Loucy (cell line): ENCODE results near the gene DOCK9.

Experiments
- H2AFZ ChIP-seq: fragments of 200-600 bp; sonication (generic); 2 replicates; pipeline ENCODE4 v1.6.0; 2016; ENCODE audit warnings: antibody characterized with exemption, mild to moderate bottlenecking, low read length, moderate library complexity
- H3F3A ChIP-seq: fragments of 200-600 bp; 2 replicates; pipeline ENCODE4 v1.6.0; 2016; ENCODE audit warnings: antibody characterized with exemption, low read depth, mild to moderate bottlenecking
- H3K27me3 ChIP-seq: fragments of 200-600 bp; sonication (generic); 2 replicates; pipeline ENCODE4 v1.6.1; 2014; ENCODE audit warnings: low read length, mild to moderate bottlenecking; ENCODE audit not compliant: insufficient read depth, poor library complexity, severe bottlenecking
- H3K36me3 ChIP-seq: fragments of 200-600 bp; sonication (generic); 2 replicates; pipeline ENCODE4 v1.6.1; 2016; ENCODE audit warnings: low read length; ENCODE audit not compliant: insufficient read depth
- H3K4me1 ChIP-seq: fragments of 200-600 bp; sonication (generic); 2 replicates; pipeline ENCODE4 v1.5.1; 2014; ENCODE audit warnings: low read length, mild to moderate bottlenecking; ENCODE audit not compliant: insufficient read depth, poor library complexity, severe bottlenecking
- H3K4me2 ChIP-seq: fragments of 200-600 bp; sonication (generic); 2 replicates; pipeline ENCODE4 v1.6.0; 2014; ENCODE audit warnings: antibody characterized with exemption, low read length, low read depth, mild to moderate bottlenecking; ENCODE audit not compliant: poor library complexity, severe bottlenecking
- H3K4me3 ChIP-seq: fragments of 200-600 bp; sonication (generic); 2 replicates; pipeline ENCODE4 v1.5.1; 2014; ENCODE audit warnings: low read length, mild to moderate bottlenecking, mixed read lengths; ENCODE audit not compliant: poor library complexity, severe bottlenecking
- H3K79me2 ChIP-seq: fragments of 200-600 bp; sonication (generic); 2 replicates; pipeline ENCODE4 v1.6.1; 2014; ENCODE audit warnings: low read length; ENCODE audit not compliant: insufficient read depth
- H3K9ac ChIP-seq: fragments of 200-600 bp; sonication (generic); 2 replicates; pipeline ENCODE4 v1.6.0; 2014; ENCODE audit warnings: mild to moderate bottlenecking, low read depth, low read length, moderate library complexity; ENCODE audit not compliant: poor library complexity, severe bottlenecking
- H3K9me2 ChIP-seq: fragments of 200-600 bp; sonication (generic); replicated peaks from 2 replicates; pipeline ENCODE4 v1.6.1; 2016; ENCODE audit warnings: low read depth, low read length, mixed read lengths
- H3K9me3 ChIP-seq: fragments of 200-600 bp; sonication (generic); 2 replicates; pipeline ENCODE4 v1.6.1; 2014; ENCODE audit warnings: mild to moderate bottlenecking, antibody characterized with exemption, low read length, low read depth; ENCODE audit not compliant: insufficient read depth
- H4K20me1 ChIP-seq: fragments of 200-600 bp; sonication (generic); 2 replicates; pipeline ENCODE4 v1.6.0; 2014; ENCODE audit warnings: antibody characterized with exemption, low read length, mild to moderate bottlenecking; ENCODE audit not compliant: insufficient read depth, poor library complexity, severe bottlenecking
- EZH2phosphoT487 ChIP-seq: fragments of 200-600 bp; IDR thresholded peaks from 2 replicates; pipeline ENCODE4 v1.6.1; 2018; ENCODE audit warnings: antibody characterized with exemption, mild to moderate bottlenecking, moderate library complexity, borderline replicate concordance
- TF ChIP-seq, protein P1 (sequence below): fragments of 200-600 bp; sonication (generic); conservative IDR thresholded peaks from 2 replicates; pipeline ENCODE4 v1.5.1; 2014; ENCODE audit warnings: mild to moderate bottlenecking, antibody characterized with exemption, low read length

DOCK9 gene

DNA sequence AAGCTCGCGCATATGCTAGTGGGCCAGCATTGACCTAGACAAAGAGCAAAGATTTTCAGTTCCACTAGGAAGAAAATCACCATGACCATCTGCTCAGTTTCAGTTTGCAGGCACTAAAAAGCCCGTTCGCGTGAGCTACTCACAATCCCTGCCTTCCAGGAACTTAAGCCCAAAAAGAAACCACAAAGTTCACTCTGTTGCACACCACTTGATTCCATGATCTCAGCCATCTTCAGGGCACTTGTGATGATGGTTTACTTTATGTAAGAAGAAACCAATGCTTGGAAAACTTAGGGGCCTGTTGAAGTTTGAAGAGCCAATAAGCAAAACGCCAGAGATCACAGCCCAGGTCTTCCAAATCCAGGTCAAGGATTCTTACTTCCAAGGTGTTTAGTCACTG lies 180.4 kb downstream of the DOCK9 start:
- Histone ChIP-seq H3K27me3 (no peaks in the 10 kb centered on the region), H3K79me2 (no peaks in the 10 kb centered on the region), H2AFZ (no peak overlapping the region), H3K4me2 (no peak overlapping the region), H3K4me3 (no peak overlapping the region), H3K9ac (no peak overlapping the region), H3K9me2 (no peaks in the 10 kb centered on the region), H3K36me3 (peaks cover 3% of the 10 kb centered on the region; the same call in 1 of the 2 replicates), H3K9me3 (no peaks in the 10 kb centered on the region), H3F3A (no peaks in the 10 kb centered on the region), H4K20me1 (no peaks in the 10 kb centered on the region), H3K4me1 (no peaks in the 10 kb centered on the region)
- TF ChIP-seq EZH2phosphoT487 = no peak
- TF ChIP-seq, protein P1, sequence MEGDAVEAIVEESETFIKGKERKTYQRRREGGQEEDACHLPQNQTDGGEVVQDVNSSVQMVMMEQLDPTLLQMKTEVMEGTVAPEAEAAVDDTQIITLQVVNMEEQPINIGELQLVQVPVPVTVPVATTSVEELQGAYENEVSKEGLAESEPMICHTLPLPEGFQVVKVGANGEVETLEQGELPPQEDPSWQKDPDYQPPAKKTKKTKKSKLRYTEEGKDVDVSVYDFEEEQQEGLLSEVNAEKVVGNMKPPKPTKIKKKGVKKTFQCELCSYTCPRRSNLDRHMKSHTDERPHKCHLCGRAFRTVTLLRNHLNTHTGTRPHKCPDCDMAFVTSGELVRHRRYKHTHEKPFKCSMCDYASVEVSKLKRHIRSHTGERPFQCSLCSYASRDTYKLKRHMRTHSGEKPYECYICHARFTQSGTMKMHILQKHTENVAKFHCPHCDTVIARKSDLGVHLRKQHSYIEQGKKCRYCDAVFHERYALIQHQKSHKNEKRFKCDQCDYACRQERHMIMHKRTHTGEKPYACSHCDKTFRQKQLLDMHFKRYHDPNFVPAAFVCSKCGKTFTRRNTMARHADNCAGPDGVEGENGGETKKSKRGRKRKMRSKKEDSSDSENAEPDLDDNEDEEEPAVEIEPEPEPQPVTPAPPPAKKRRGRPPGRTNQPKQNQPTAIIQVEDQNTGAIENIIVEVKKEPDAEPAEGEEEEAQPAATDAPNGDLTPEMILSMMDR = no peak

DNA sequence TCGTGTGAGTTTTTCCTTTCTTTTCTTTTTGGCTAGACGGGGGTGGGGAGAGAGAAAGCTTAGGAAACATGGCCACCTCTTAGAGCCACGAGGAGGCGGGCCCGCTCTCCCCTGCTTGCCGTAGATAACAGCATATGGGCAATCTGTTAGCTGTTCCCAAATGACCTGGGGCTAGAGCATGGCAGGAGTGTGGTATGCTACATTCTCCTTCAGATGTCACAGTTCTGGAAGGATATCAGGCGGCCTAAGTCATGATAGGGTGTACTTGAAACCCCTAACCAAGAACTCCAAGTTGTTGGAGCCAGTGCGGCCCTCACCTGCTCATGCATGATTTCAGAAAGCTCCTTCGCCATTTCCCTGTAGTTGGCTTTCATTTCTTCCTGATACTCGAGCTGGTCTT lies 181.1 kb downstream of the DOCK9 start:
- Histone ChIP-seq H3K27me3 (no peaks in the 10 kb centered on the region), H3K9me2 (no peaks in the 10 kb centered on the region), H3K4me2 (no peak overlapping the region), H3K36me3 (peaks cover 3% of the 10 kb centered on the region; the same call in 1 of the 2 replicates), H4K20me1 (no peaks in the 10 kb centered on the region), H3K9ac (no peak overlapping the region), H3K79me2 (no peaks in the 10 kb centered on the region), H3F3A (no peaks in the 10 kb centered on the region), H2AFZ (no peak overlapping the region), H3K4me1 (no peaks in the 10 kb centered on the region), H3K9me3 (no peaks in the 10 kb centered on the region), H3K4me3 (no peak overlapping the region)
- TF ChIP-seq, protein P1 = no peak
- no peak for TF ChIP-seq EZH2phosphoT487

DNA sequence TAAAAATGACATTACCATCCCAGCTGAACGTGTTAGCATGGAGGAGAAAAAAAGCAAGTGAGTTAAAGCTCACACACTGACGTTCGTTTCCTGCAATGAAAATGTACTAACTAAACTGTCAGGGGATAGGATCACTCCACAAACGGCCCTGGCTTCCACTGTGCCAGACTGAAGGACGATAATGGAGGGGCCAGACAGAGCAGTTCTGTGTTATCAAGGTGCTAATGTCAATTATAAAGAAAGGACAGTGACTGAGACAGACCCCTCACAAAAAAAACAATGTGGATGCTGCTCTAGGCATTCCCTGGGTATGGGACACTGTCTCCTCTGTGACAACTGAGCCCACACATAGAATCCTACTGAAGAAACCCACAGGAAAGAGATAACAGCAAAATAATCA lies 181.7 kb downstream of the DOCK9 start:
- H3K9me2 ChIP-seq = no peaks in the 10 kb centered on the region
- no peaks in the 10 kb centered on the region for H3K27me3 ChIP-seq
- no peaks in the 10 kb centered on the region for H3K79me2 ChIP-seq
- TF ChIP-seq, protein P1 = no peak
- TF ChIP-seq EZH2phosphoT487 = no peak
- no peaks in the 10 kb centered on the region for H3K9me3 ChIP-seq
- H2AFZ ChIP-seq = no peak overlapping the region
- no peak overlapping the region for H3K4me3 ChIP-seq
- H4K20me1 ChIP-seq = no peaks in the 10 kb centered on the region
- H3K36me3 ChIP-seq = peaks cover 3% of the 10 kb centered on the region; the same call in 1 of the 2 replicates
- H3K9ac ChIP-seq = no peak overlapping the region
- no peaks in the 10 kb centered on the region for H3K4me1 ChIP-seq
- no peaks in the 10 kb centered on the region for H3F3A ChIP-seq
- H3K4me2 ChIP-seq = no peak overlapping the region
